ENCODE results near the gene TMEM69.

GRCh38 chr1:45660336-45660735, 27.6 kb upstream of the TMEM69 start:
- TF ChIP-seq PAX5 (IDR thresholded peaks at IDR 0.05; ENCODE audit: insufficient read depth, low read length, severe bottlenecking), result no peak
- TF ChIP-seq POLR2A (IDR thresholded peaks at IDR 0.05; ENCODE audit: low read depth, low read length), result no peak
- no peak for TF ChIP-seq POLR2AphosphoS5 (IDR thresholded peaks at IDR 0.05; ENCODE audit: low read depth, low read length)
- no peak for TF ChIP-seq TAF1 (IDR thresholded peaks at IDR 0.05; ENCODE audit: low read depth, low read length)

Measured in GM12891 (cell line).